MM.1S (cell line): ENCODE data around the gene SLC37A2.

ENCODE experiments used
- DNase-seq: peaks from one replicate; pipeline ENCODE4 v3.0.0-alpha.2; 2015
- H2AFZ ChIP-seq: fragments of 300-600 bp; sonication (generic); 2 replicates; pipeline ENCODE4 v1.6.0; 2016; ENCODE audit warnings: antibody characterized with exemption, low read length
- H3F3A ChIP-seq: fragments of 300-600 bp; sonication (generic); 2 replicates; pipeline ENCODE4 v1.6.1; 2016; ENCODE audit warnings: mild to moderate bottlenecking, antibody characterized with exemption, low read length, moderate library complexity, mixed read lengths; ENCODE audit not compliant: insufficient read depth
- H3K27ac ChIP-seq: fragments of 300-600 bp; sonication (generic); 2 replicates; pipeline ENCODE4 v1.5.1; 2016; ENCODE audit warnings: mild to moderate bottlenecking, low read length
- H3K27me3 ChIP-seq: fragments of 300-600 bp; sonication (generic); replicated peaks from 2 replicates; pipeline ENCODE4 v1.6.0; 2016; ENCODE audit warnings: low read length; ENCODE audit not compliant: insufficient read depth
- H3K36me3 ChIP-seq: fragments of 300-600 bp; sonication (generic); replicated peaks from 2 replicates; pipeline ENCODE4 v1.6.1; 2016; ENCODE audit warnings: mild to moderate bottlenecking, low read length, mixed read lengths; ENCODE audit not compliant: insufficient read depth
- H3K4me1 ChIP-seq: fragments of 300-600 bp; sonication (generic); 2 replicates; pipeline ENCODE4 v1.6.1; 2016; ENCODE audit warnings: low read length, mixed read lengths
- H3K4me2 ChIP-seq: fragments of 300-600 bp; sonication (generic); 2 replicates; pipeline ENCODE4 v1.6.0; 2016; ENCODE audit warnings: low read depth, low read length
- H3K4me3 ChIP-seq: fragments of 300-600 bp; sonication (generic); 2 replicates; pipeline ENCODE4 v1.5.1; 2016; ENCODE audit warnings: low read length, mixed read lengths
- H3K79me2 ChIP-seq: fragments of 300-600 bp; sonication (generic); 2 replicates; pipeline ENCODE4 v1.6.1; 2016; ENCODE audit warnings: mixed run types, low read length, mixed read lengths
- H3K9ac ChIP-seq: fragments of 300-600 bp; sonication (generic); 2 replicates; pipeline ENCODE4 v1.6.1; 2016; ENCODE audit warnings: low read length, mixed read lengths
- H3K9me2 ChIP-seq: fragments of 300-600 bp; sonication (generic); replicated peaks from 2 replicates; pipeline ENCODE4 v1.6.1; 2016; ENCODE audit warnings: mild to moderate bottlenecking, low read length, mixed read lengths; ENCODE audit not compliant: insufficient read depth
- H3K9me3 ChIP-seq: fragments of 300-600 bp; sonication (generic); replicated peaks from 2 replicates; pipeline ENCODE4 v1.6.1; 2016; ENCODE audit warnings: mild to moderate bottlenecking, low read length, mixed read lengths; ENCODE audit not compliant: insufficient read depth
- H4K20me1 ChIP-seq: fragments of 300-600 bp; sonication (generic); 2 replicates; pipeline ENCODE4 v1.6.1; 2016; ENCODE audit warnings: mild to moderate bottlenecking, low read length, moderate library complexity, mixed read lengths; ENCODE audit not compliant: insufficient read depth
- EZH2 ChIP-seq: fragments of 300-600 bp; sonication (generic); optimal IDR thresholded peaks from 2 replicates; pipeline ENCODE3; 2017; ENCODE audit warnings: low read depth, mild to moderate bottlenecking, antibody characterized with exemption, low read length, mixed read lengths
- EZH2phosphoT487 ChIP-seq: fragments of 300-600 bp; sonication (generic); IDR thresholded peaks from 2 replicates; pipeline ENCODE4 v1.6.1; 2018; ENCODE audit warnings: antibody characterized with exemption, low read length
- TF ChIP-seq, protein P1 (sequence below): fragments of 300-600 bp; sonication (generic); IDR thresholded peaks from 2 replicates; pipeline ENCODE4 v1.5.1; 2016; ENCODE audit warnings: antibody characterized with exemption, low read length, mixed read lengths

The SLC37A2 gene

GRCh38 chr11:125090816-125091215 is 27.7 kb downstream of the SLC37A2 start:
- H3K4me3 ChIP-seq, result no peak overlapping the region
- H3K9me2 ChIP-seq, result no peaks in the 10 kb centered on the region
- no peaks in the 10 kb centered on the region for H3K4me1 ChIP-seq
- TF ChIP-seq, protein P1, sequence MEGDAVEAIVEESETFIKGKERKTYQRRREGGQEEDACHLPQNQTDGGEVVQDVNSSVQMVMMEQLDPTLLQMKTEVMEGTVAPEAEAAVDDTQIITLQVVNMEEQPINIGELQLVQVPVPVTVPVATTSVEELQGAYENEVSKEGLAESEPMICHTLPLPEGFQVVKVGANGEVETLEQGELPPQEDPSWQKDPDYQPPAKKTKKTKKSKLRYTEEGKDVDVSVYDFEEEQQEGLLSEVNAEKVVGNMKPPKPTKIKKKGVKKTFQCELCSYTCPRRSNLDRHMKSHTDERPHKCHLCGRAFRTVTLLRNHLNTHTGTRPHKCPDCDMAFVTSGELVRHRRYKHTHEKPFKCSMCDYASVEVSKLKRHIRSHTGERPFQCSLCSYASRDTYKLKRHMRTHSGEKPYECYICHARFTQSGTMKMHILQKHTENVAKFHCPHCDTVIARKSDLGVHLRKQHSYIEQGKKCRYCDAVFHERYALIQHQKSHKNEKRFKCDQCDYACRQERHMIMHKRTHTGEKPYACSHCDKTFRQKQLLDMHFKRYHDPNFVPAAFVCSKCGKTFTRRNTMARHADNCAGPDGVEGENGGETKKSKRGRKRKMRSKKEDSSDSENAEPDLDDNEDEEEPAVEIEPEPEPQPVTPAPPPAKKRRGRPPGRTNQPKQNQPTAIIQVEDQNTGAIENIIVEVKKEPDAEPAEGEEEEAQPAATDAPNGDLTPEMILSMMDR, result no peak
- TF ChIP-seq EZH2phosphoT487 (no peak), EZH2 (no peak)
- no peaks in the 10 kb centered on the region for H3K36me3 ChIP-seq
- no peak for DNase-seq
- H3K9me3 ChIP-seq, result no peaks in the 10 kb centered on the region
- H3K9ac ChIP-seq, result no peak overlapping the region
- no peaks in the 10 kb centered on the region for H3K27me3 ChIP-seq
- H3F3A ChIP-seq, result no peaks in the 10 kb centered on the region
- no peaks in the 10 kb centered on the region for H3K79me2 ChIP-seq
- no peak overlapping the region for H3K4me2 ChIP-seq
- H4K20me1 ChIP-seq, result no peaks in the 10 kb centered on the region
- no peak overlapping the region for H3K27ac ChIP-seq
- no peak overlapping the region for H2AFZ ChIP-seq

DNA sequence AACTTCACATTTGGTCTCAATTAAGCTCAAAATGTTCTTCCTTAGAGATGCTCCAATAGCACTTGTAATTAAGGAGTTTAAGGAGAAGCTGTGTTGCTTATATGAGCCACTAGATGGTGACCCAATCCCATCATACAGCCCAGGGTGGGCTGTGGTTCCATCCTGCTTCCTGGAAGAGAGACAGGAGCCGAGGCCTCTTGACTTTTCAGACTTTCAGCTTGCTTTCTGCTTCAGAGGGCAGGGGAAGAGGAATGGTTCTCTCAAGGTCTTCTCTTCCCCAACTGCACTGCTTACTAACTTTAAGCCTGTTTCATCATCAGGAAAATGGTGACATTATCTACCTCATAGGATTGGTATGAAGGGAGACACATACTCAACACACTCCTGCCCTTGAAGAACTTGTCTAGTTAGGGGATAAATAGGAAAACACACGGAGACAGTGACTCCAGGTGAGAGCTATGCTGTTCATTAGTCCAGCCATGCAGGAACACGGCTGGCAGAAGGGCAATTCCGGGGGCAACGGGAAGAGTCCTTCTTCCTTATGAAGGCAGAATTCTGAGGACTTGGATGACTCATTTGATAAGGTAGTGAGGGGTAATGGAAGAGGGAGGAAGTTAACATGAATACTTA is 28.3 kb downstream of the SLC37A2 start:
- Histone ChIP-seq H3K4me3 (no peak overlapping the region), H4K20me1 (no peaks in the 10 kb centered on the region), H3K9me3 (no peaks in the 10 kb centered on the region), H3K4me1 (no peaks in the 10 kb centered on the region), H3K36me3 (no peaks in the 10 kb centered on the region), H2AFZ (no peak overlapping the region), H3K79me2 (no peaks in the 10 kb centered on the region), H3K9me2 (no peaks in the 10 kb centered on the region), H3K4me2 (no peak overlapping the region), H3K27ac (no peak overlapping the region), H3F3A (no peaks in the 10 kb centered on the region), H3K27me3 (no peaks in the 10 kb centered on the region), H3K9ac (no peak overlapping the region)
- no peak for TF ChIP-seq EZH2phosphoT487
- TF ChIP-seq, protein P1, result peak; percentile 53
- DNase-seq, result no peak

DNA sequence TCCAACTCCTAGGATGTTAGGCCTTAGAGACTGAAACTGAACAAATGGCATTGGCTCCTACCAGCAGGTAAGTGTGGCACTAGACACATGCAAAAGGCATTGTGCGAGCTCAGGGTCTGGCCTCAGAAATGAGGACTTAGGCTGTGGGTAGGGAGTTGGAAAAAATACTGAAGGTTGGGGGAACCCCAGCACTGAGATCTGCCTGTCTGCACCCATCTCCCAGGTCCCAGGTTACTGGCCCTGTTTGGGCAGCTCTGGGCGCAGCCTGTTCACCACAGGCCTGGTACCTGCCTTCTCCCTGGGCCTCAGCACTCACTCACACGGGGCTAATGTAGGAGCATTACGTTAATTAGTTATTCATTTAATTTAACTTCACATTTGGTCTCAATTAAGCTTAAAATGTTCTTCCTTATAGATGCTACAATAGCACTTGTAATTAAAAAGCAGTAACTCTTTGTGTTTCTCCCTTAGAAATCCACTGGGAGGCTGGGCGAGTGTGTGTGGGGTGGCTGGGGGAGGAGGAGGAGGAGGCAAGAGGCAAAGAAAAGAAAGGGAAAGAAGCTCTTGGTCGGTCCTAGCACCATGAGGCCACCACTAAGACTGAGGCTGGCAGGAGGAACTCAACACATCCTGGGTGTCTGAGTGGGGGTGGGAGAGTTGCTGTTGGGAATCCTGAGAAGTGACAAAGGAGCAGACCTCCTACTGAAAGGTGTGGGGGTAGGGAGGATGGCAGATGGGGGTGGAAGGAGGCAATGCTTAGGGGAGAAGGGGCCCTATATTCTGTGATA is 29.0 kb downstream of the SLC37A2 start:
- Histone ChIP-seq H3K27ac (no peak overlapping the region), H3K9ac (no peak overlapping the region)
- TF ChIP-seq EZH2phosphoT487, result no peak
- TF ChIP-seq, protein P1, result no peak

More for the DNA sequence above, 29.0 kb downstream of the SLC37A2 start:
- no peaks in the 10 kb centered on the region for H3K79me2 ChIP-seq
- no peaks in the 10 kb centered on the region for H3K36me3 ChIP-seq
- H3K9me3 ChIP-seq, result no peaks in the 10 kb centered on the region
- no peaks in the 10 kb centered on the region for H4K20me1 ChIP-seq
- no peak for DNase-seq
- H3K9me2 ChIP-seq, result no peaks in the 10 kb centered on the region
- H3K4me2 ChIP-seq, result no peak overlapping the region
- H3K4me3 ChIP-seq, result no peak overlapping the region
- no peaks in the 10 kb centered on the region for H3F3A ChIP-seq
- no peaks in the 10 kb centered on the region for H3K27me3 ChIP-seq
- no peaks in the 10 kb centered on the region for H3K4me1 ChIP-seq
- H2AFZ ChIP-seq, result no peak overlapping the region
